ENCODE measurements around the gene CFLAR.

DNA sequence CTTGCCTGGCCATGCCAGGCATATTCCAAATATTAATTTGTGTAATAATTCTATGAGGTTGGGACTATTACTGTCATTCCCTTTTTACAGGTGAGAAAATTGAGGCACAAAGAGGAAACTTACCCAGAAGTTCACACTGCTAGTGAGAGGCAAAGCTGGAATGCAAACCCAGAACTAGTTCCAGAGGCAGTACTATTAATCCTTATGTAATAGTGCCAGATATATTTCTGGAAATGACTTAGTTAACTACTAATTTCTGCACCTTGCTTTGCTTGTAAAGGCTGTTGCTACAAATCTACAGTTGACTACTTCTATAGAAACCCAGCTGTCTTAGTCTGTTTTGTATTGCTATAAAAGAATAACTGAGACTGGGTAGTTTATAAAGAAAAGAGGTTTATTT, 5.3 kb upstream of the CFLAR start:
- TF ChIP-seq, protein P1, sequence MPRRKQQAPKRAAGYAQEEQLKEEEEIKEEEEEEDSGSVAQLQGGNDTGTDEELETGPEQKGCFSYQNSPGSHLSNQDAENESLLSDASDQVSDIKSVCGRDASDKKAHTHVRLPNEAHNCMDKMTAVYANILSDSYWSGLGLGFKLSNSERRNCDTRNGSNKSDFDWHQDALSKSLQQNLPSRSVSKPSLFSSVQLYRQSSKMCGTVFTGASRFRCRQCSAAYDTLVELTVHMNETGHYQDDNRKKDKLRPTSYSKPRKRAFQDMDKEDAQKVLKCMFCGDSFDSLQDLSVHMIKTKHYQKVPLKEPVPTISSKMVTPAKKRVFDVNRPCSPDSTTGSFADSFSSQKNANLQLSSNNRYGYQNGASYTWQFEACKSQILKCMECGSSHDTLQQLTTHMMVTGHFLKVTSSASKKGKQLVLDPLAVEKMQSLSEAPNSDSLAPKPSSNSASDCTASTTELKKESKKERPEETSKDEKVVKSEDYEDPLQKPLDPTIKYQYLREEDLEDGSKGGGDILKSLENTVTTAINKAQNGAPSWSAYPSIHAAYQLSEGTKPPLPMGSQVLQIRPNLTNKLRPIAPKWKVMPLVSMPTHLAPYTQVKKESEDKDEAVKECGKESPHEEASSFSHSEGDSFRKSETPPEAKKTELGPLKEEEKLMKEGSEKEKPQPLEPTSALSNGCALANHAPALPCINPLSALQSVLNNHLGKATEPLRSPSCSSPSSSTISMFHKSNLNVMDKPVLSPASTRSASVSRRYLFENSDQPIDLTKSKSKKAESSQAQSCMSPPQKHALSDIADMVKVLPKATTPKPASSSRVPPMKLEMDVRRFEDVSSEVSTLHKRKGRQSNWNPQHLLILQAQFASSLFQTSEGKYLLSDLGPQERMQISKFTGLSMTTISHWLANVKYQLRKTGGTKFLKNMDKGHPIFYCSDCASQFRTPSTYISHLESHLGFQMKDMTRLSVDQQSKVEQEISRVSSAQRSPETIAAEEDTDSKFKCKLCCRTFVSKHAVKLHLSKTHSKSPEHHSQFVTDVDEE (CRISPR knock-in tag; IDR thresholded peaks at IDR 0.05), result no peak
- no peak for TF ChIP-seq PATZ1 (CRISPR knock-in tag; IDR thresholded peaks at IDR 0.05; ENCODE audit: borderline replicate concordance)
